GM12878 (cell line): ENCODE measurements around the gene CPSF4. TPM values are rescaled to one million over a fixed set of nuclear protein-coding genes. Genes with fewer than 3 reads are reported as not detected.

Source experiments
- ATAC-seq: fragments of 200-7000 bp; cut with Tn5 transposase; 3 replicates; pipeline ENCODE4 v1.9.1; 2020; ENCODE audit warnings: mild to moderate bottlenecking, moderate library complexity
- BruUV-seq: library from RNA; stranded (reverse); fragments of 400-500 nt; replicated peaks from 2 replicates; lab custom pipeline; 2021; lab: Mats Ljungman, UMichigan
- CTCF ChIA-PET: fragments of 300-600 bp; sonication (Branson Sonifier 250); formaldehyde crosslinking; extraction: SDS; loops from one replicate; lab custom pipeline; 2021; ENCODE audit warnings: inconsistent platforms; lab: Yijun Ruan, JAX
- POLR2A ChIA-PET: fragments of 350-600 bp; formaldehyde crosslinking; extraction: SDS; loops from one replicate; lab custom pipeline; 2021; ENCODE audit warnings: inconsistent platforms; lab: Charles Lee
- RAD21 ChIA-PET: fragments of 300-600 bp; sonication (Branson Sonifier 250); formaldehyde crosslinking; loops from one replicate; lab custom pipeline; 2023; ENCODE audit warnings: antibody characterized with exemption; ENCODE audit not compliant: unreplicated experiment; lab: Charles Lee
- SMC1A ChIA-PET: fragments of 300-600 bp; sonication (Branson Sonifier 250); formaldehyde crosslinking; loops from one replicate; lab custom pipeline; 2023; ENCODE audit not compliant: unreplicated experiment, uncharacterized antibody; lab: Charles Lee
- DNase-seq: peaks from one replicate; pipeline ENCODE4 v3.0.0-alpha.2; 2011; ENCODE audit warnings: low read depth, low spot score
- FAIRE-seq: peaks from 3 replicates; lab custom pipeline; 2011; peaks lifted over from hg19 to GRCh38; lab: Jason Lieb, UNC
- H2AFZ ChIP-seq: 2 replicates; pipeline ENCODE4 v1.6.0; 2011; ENCODE audit warnings: low read depth, low read length, control low read depth; ENCODE audit not compliant: control insufficient read depth
- H3K27ac ChIP-seq: 2 replicates; pipeline ENCODE4 v1.5.1; 2011; ENCODE audit warnings: control low read depth; ENCODE audit not compliant: control insufficient read depth, insufficient read depth
- H3K27me3 ChIP-seq, 2 experiments: replicated peaks in 1 of 2; 2 replicates each; pipeline versions ENCODE4 v1.6.0 to v1.6.1; 2011; ENCODE audit warnings: low read length in 1 of 2; ENCODE audit not compliant: control insufficient read depth in 2 of 2, insufficient read depth in 2 of 2
- H3K36me3 ChIP-seq, 2 experiments: 2 replicates each; pipeline ENCODE4 v1.5.1; 2011; ENCODE audit warnings: low read length in 1 of 2; ENCODE audit not compliant: control insufficient read depth in 2 of 2, insufficient read depth in 2 of 2
- H3K4me1 ChIP-seq: 2 replicates; pipeline ENCODE4 v1.6.1; 2011; ENCODE audit warnings: mild to moderate bottlenecking, low read length, moderate library complexity, mixed read lengths; ENCODE audit not compliant: control insufficient read depth, insufficient read depth
- H3K4me2 ChIP-seq: 2 replicates; pipeline ENCODE4 v1.6.0; 2011; ENCODE audit warnings: control low read depth; ENCODE audit not compliant: control insufficient read depth, insufficient read depth
- H3K4me3 ChIP-seq: fragments of 200-600 bp; sonication (generic); 2 replicates; pipeline ENCODE4 v1.5.1; 2016
- H3K79me2 ChIP-seq: 2 replicates; pipeline ENCODE4 v1.6.0; 2011; ENCODE audit warnings: low read length; ENCODE audit not compliant: control insufficient read depth, insufficient read depth
- H3K9ac ChIP-seq: 2 replicates; pipeline ENCODE4 v1.8.0; 2011; ENCODE audit warnings: low read length, control low read depth, mixed read lengths; ENCODE audit not compliant: control insufficient read depth, insufficient read depth
- H3K9me3 ChIP-seq: replicated peaks from 3 replicates; pipeline ENCODE4 v1.5.1; 2011; ENCODE audit warnings: mild to moderate bottlenecking, low read length; ENCODE audit not compliant: control insufficient read depth, insufficient read depth
- H4K20me1 ChIP-seq: 2 replicates; pipeline ENCODE4 v1.6.0; 2011; ENCODE audit not compliant: control insufficient read depth, insufficient read depth
- EGR1 ChIP-seq, 2 experiments: IDR thresholded peaks; 1 replicate in 1 of 2; 2 replicates in 1 of 2; pipeline ENCODE4 v1.6.1; 2011 to 2012; ENCODE audit warnings: low read depth in 2 of 2, low read length in 2 of 2, borderline replicate concordance in 1 of 2, mild to moderate bottlenecking in 1 of 2, moderate library complexity in 1 of 2
- FOS ChIP-seq: IDR thresholded peaks from 3 replicates; pipeline ENCODE4 v1.6.1; 2011; ENCODE audit warnings: borderline replicate concordance; ENCODE audit not compliant: insufficient read length; ENCODE audit errors: extremely low read depth
- GATAD2B ChIP-seq: fragments of 450-650 bp; conservative IDR thresholded peaks from 2 replicates; pipeline ENCODE4 v1.6.1; 2017; ENCODE audit warnings: low read depth, mild to moderate bottlenecking, moderate library complexity
- IRF3 ChIP-seq: fragments of 450-650 bp; IDR thresholded peaks from 2 replicates; pipeline ENCODE4 v1.6.1; 2014; ENCODE audit warnings: mild to moderate bottlenecking
- NR2F1 ChIP-seq: fragments of 450-650 bp; conservative IDR thresholded peaks from 2 replicates; pipeline ENCODE4 v1.6.1; 2017; ENCODE audit warnings: mild to moderate bottlenecking
- YBX1 ChIP-seq: fragments of 450-650 bp; IDR thresholded peaks from 2 replicates; pipeline ENCODE4 v1.6.1; 2016; ENCODE audit warnings: antibody characterized with exemption
- ZNF217 ChIP-seq: fragments of 450-650 bp; IDR thresholded peaks from 2 replicates; pipeline ENCODE4 v1.6.1; 2017; ENCODE audit warnings: antibody characterized with exemption, mild to moderate bottlenecking
- WGBS: methylation state at CpG from one replicate; pipeline ENCODE4 v1.1.6; 2016; ENCODE audit warnings: low lambda C conversion rate; ENCODE audit not compliant: insufficient replicate concordance, insufficient coverage; ENCODE audit errors: missing lambda C conversion rate; 5-methylcytosine and 5-hydroxymethylcytosine counted together
- in situ Hi-C: fragments of 300-500 bp; cut with MboI; formaldehyde crosslinking; loops from 9 replicates; pipeline ENCODE4 v1.14.3; 2018; ENCODE audit warnings: mixed read lengths
- intact Hi-C: fragments of 100-400 bp; cut with micrococcal nuclease; formaldehyde crosslinking; loops from one replicate; pipeline ENCODE4 v1.14.2; 2022; ENCODE audit not compliant: unreplicated experiment
- polyA plus RNA-seq, 11 experiments: library from polyadenylated mRNA; depleted of rRNA in 4 of 11; unstranded in 6 of 11; stranded (reverse) in 5 of 11; fragments of >200 nt; fragmentation: Nextera tagmentation in 4 of 11; fragmentation: Illumina TruSeq in 1 of 11; extraction: Ambion mirVana in 4 of 11; extraction: Trizol in 1 of 11; gene quantifications; 1 replicate in 1 of 11; 2 replicates in 10 of 11; pipeline versions ENCODE4 v1.2.1 to v1.2.3, GENCODE V29; 2011 to 2016; ENCODE audit warnings: inconsistent platforms in 2 of 11, missing spikeins in 2 of 11, low read depth in 1 of 11
- total RNA-seq, 4 experiments: library from RNA; depleted of rRNA in 3 of 4; stranded (reverse); fragments of >200 nt in 3 of 4; fragmentation: Illumina TruSeq in 1 of 4; extraction: Trizol in 1 of 4; gene quantifications; 2 replicates each; pipeline versions ENCODE4 v1.2.1 to v1.2.3, GENCODE V29; 2013 to 2021
- TF ChIP-seq, protein P1 (sequence below): fragments of 450-650 bp; IDR thresholded peaks from 2 replicates; pipeline ENCODE4 v1.6.1; 2016; ENCODE audit warnings: mild to moderate bottlenecking

Gene CPSF4
- total and polyA plus RNA-seq, 10 of the 15 experiments (the other 5 are each of a cell fraction or from before 2014, with no cell fraction given): 13.6 to 70.1 (median 45.0) TPM

- ChIA-PET RAD21 (interaction anchor here (0.7 to 1.5 kb wide), 4 partner anchors 31 to 578 kb away, joined by 3 to 10 read pairs (median 3); partner anchors contain the start of gene ZNF655), CTCF (interaction anchor here (0.7 to 1.2 kb wide), 4 partner anchors 21 to 334 kb away, joined by 3 to 4 read pairs (median 3); no protein-coding TSS in a partner anchor), SMC1A (interaction anchor here (0.6 to 2.4 kb wide), 4 partner anchors 10 to 178 kb away, joined by 3 to 8 read pairs (median 4); partner anchors contain the start of gene ZNF655), POLR2A (interaction anchor here (0.9 to 2.0 kb wide), 11 partner anchors 11 to 578 kb away, joined by 3 to 18 read pairs (median 5); partner anchors contain the start of genes ATP5MF, FAM200A, ZNF655 and ZNF789)
- H3K27ac ChIP-seq: peak overlapping the region; percentile 83
- DNase-seq (no peak), FAIRE-seq (no peak), ATAC-seq (no peak)
- no peaks in the 10 kb centered on the region for H3K27me3 ChIP-seq
- peak; percentile 6 for TF ChIP-seq FOS
- peak; percentile 62; the same call in 1 of the 2 replicates for TF ChIP-seq IRF3
- peak; percentile 4; the same call in 1 of the 2 replicates for TF ChIP-seq ZNF217
- 0 out of 2 replicates have a peak, but pooled peaks have one; percentile 61 for TF ChIP-seq GATAD2B
- TF ChIP-seq NR2F1: no peak
- TF ChIP-seq YBX1: no peak
- TF ChIP-seq EGR1 (IDR thresholded peaks at IDR 0.05; ENCODE audit: borderline replicate concordance in 1 of 2, low read depth in 2 of 2, low read length in 2 of 2): peak in 1 of 2 experiments; percentile 86; a peak in 2 of 3 replicates
- TF ChIP-seq, protein P1, sequence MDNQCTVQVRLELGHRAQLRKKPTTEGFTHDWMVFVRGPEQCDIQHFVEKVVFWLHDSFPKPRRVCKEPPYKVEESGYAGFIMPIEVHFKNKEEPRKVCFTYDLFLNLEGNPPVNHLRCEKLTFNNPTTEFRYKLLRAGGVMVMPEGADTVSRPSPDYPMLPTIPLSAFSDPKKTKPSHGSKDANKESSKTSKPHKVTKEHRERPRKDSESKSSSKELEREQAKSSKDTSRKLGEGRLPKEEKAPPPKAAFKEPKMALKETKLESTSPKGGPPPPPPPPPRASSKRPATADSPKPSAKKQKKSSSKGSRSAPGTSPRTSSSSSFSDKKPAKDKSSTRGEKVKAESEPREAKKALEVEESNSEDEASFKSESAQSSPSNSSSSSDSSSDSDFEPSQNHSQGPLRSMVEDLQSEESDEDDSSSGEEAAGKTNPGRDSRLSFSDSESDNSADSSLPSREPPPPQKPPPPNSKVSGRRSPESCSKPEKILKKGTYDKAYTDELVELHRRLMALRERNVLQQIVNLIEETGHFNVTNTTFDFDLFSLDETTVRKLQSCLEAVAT: 0 out of 2 replicates have a peak, but pooled peaks have one; percentile 9
- H4K20me1 ChIP-seq: no peaks in the 10 kb centered on the region
- peak overlapping the region; percentile 94 for H3K9ac ChIP-seq
- WGBS: 10% methylated on average over 19 of the region's 19 CpGs
- no peaks in the 10 kb centered on the region for H3K36me3 ChIP-seq
- no TSS peak for BruUV-seq
- peak overlapping the region; percentile 84 for H3K4me2 ChIP-seq
- in situ Hi-C loops: no loop called here
- intact Hi-C loops: loop anchor here (1.0 to 2.0 kb wide), 3 partner anchors 49 to 112 kb away; partner anchors contain the start of genes CPSF4, FAM200A, PTCD1 and ZSCAN25
- peaks cover 38% of the 10 kb centered on the region for H3K79me2 ChIP-seq
- peaks cover 5% of the 10 kb centered on the region for H3K4me1 ChIP-seq
- no peaks in the 10 kb centered on the region for H3K9me3 ChIP-seq
- peak overlapping the region; percentile 99 for H2AFZ ChIP-seq
- H3K4me3 ChIP-seq: peak overlapping the region; percentile 91
Measured at GRCh38 chr7:99504281-99504602, 65.5 kb downstream of the CPSF4 start.
